Measurements from ENCODE around the gene PRXL2A. TPM values are rescaled to one million over a fixed set of nuclear protein-coding genes. Genes with fewer than 3 reads are reported as not detected.

Gene PRXL2A
- total and polyA plus RNA-seq, 2 of the 4 experiments (the other 2 are of a cell fraction): 0.90 to 0.92 TPM

DNA sequence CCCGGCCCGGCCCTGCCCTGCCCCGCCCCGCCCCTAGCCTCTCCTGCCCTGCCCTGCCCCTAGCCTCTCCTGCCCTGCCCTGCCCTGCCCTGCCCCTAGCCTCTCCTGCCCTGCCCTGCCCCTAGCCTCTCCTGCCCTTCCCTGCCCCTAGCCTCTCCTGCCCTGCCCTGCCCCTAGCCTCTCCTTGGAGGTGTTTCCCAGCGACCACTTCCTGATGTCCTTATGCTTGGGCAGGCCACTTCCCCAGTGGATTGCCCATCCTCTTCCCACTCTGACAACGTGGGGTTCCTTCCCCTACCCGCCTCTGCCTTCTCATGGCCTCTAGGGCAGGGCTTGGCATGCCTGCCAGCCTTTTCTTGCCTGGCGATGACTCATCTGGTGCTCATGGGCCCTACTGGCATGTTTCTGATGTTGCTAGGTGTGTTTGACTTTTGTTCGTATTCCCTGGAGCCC lies 21.2 kb downstream of the PRXL2A start:
- no peak overlapping the region for H2BK20ac ChIP-seq (ENCODE audit: low read depth, low read length)
- H3K4me3 ChIP-seq (ENCODE audit: insufficient read depth, low read depth, low read length): no peak overlapping the region
- ATAC-seq (ENCODE audit: low read depth): no peak
- H4K5ac ChIP-seq (ENCODE audit: low read depth, low read length): no peak overlapping the region
- in situ Hi-C loops (cut with MboI; ENCODE audit: low sequenced_read_pairs): loop anchor here (25.0 kb wide), 1 partner anchor 483 kb away; no protein-coding TSS in a partner anchor
- H3K4me1 ChIP-seq (ENCODE audit: control insufficient read depth, insufficient read depth, low read length): no peaks in the 10 kb centered on the region
- no peak overlapping the region for H4K8ac ChIP-seq (ENCODE audit: low read depth in 2 of 2, low read length in 2 of 2)
- no peak overlapping the region for H3K4me2 ChIP-seq (ENCODE audit: low read depth, low read length)
- peaks cover 3% of the 10 kb centered on the region; the same call in 1 of the 2 replicates for H3K36me3 ChIP-seq (ENCODE audit: control insufficient read depth, insufficient read depth, low read length)
- H3K18ac ChIP-seq (ENCODE audit: low read depth, low read length): no peak overlapping the region
- H3K9me3 ChIP-seq (ENCODE audit: control insufficient read depth, insufficient read depth, low read length): no peaks in the 10 kb centered on the region
- no peak overlapping the region for H2BK120ac ChIP-seq (ENCODE audit: low read depth, low read length)
- no peak for TF ChIP-seq CEBPB (IDR thresholded peaks at IDR 0.05; ENCODE audit: low read depth, low read length)
- TF ChIP-seq, protein P1, sequence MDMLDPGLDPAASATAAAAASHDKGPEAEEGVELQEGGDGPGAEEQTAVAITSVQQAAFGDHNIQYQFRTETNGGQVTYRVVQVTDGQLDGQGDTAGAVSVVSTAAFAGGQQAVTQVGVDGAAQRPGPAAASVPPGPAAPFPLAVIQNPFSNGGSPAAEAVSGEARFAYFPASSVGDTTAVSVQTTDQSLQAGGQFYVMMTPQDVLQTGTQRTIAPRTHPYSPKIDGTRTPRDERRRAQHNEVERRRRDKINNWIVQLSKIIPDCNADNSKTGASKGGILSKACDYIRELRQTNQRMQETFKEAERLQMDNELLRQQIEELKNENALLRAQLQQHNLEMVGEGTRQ (IDR thresholded peaks at IDR 0.05; ENCODE audit: low read depth, low read length): no peak
- no peak for TF ChIP-seq CHD1 (IDR thresholded peaks at IDR 0.05; ENCODE audit: low read depth, low read length)
- TF ChIP-seq RAD21 (IDR thresholded peaks at IDR 0.05; ENCODE audit: low read length): no peak
- TF ChIP-seq NFE2L2 (IDR thresholded peaks at IDR 0.05; ENCODE audit: low read depth, low read length): no peak
- TF ChIP-seq, protein P2, sequence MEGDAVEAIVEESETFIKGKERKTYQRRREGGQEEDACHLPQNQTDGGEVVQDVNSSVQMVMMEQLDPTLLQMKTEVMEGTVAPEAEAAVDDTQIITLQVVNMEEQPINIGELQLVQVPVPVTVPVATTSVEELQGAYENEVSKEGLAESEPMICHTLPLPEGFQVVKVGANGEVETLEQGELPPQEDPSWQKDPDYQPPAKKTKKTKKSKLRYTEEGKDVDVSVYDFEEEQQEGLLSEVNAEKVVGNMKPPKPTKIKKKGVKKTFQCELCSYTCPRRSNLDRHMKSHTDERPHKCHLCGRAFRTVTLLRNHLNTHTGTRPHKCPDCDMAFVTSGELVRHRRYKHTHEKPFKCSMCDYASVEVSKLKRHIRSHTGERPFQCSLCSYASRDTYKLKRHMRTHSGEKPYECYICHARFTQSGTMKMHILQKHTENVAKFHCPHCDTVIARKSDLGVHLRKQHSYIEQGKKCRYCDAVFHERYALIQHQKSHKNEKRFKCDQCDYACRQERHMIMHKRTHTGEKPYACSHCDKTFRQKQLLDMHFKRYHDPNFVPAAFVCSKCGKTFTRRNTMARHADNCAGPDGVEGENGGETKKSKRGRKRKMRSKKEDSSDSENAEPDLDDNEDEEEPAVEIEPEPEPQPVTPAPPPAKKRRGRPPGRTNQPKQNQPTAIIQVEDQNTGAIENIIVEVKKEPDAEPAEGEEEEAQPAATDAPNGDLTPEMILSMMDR (conservative IDR thresholded peaks at IDR 0.05; ENCODE audit: low read depth, low read length): no peak
- TF ChIP-seq SMC3 (IDR thresholded peaks at IDR 0.05; ENCODE audit: low read depth, low read length): no peak
- no peak for TF ChIP-seq BHLHE40 (IDR thresholded peaks at IDR 0.05; ENCODE audit: low read depth, low read length)
- no peak for TF ChIP-seq FOS (IDR thresholded peaks at IDR 0.05; ENCODE audit: low read depth, low read length)
- TF ChIP-seq, protein P3, sequence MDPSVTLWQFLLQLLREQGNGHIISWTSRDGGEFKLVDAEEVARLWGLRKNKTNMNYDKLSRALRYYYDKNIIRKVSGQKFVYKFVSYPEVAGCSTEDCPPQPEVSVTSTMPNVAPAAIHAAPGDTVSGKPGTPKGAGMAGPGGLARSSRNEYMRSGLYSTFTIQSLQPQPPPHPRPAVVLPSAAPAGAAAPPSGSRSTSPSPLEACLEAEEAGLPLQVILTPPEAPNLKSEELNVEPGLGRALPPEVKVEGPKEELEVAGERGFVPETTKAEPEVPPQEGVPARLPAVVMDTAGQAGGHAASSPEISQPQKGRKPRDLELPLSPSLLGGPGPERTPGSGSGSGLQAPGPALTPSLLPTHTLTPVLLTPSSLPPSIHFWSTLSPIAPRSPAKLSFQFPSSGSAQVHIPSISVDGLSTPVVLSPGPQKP (IDR thresholded peaks at IDR 0.05; ENCODE audit: borderline replicate concordance, low read depth, low read length): no peak
- no peak for TF ChIP-seq RFX5 (IDR thresholded peaks at IDR 0.05; ENCODE audit: low read depth, low read length)
- no peak overlapping the region for H3K56ac ChIP-seq (ENCODE audit: extremely low read depth, insufficient read depth, low read length)
- H4K91ac ChIP-seq (ENCODE audit: insufficient read depth, low read depth, low read length): no peak overlapping the region
- no peak overlapping the region for H2BK15ac ChIP-seq (ENCODE audit: low read depth, low read length)
- ChIA-PET POLR2A (ENCODE audit: unreplicated experiment) (no interaction called here), CTCF (no interaction called here)
- WGBS, 2 experiments (ENCODE audit: extremely low coverage in 2 of 2, insufficient read length in 1 of 2): 64% methylated on average over 2 of the region's 9 CpGs; no CpG with 5 or more reads in 1 of the 2 experiments
- no peak for DNase-seq
- dilution Hi-C loops (cut with HindIII; ENCODE audit: low sequenced_read_pairs, unreplicated experiment): no loop called here
- no peak overlapping the region for H2BK5ac ChIP-seq (ENCODE audit: low read depth, low read length, poor library complexity, severe bottlenecking)
- H3K23ac ChIP-seq (ENCODE audit: low read depth, low read length): no peak overlapping the region
- no peak overlapping the region for H2AK9ac ChIP-seq (replicated peaks; ENCODE audit: low read depth, low read length, poor library complexity)
- H2AFZ ChIP-seq (replicated peaks; ENCODE audit: low read length, poor library complexity): no peak overlapping the region
- no peaks in the 10 kb centered on the region for H3K27me3 ChIP-seq (ENCODE audit: control insufficient read depth, insufficient read depth, low read length)
- H3K9me1 ChIP-seq (ENCODE audit: insufficient read depth, low read length): no peaks in the 10 kb centered on the region
- BruUV-seq (replicated peaks): no TSS peak
- H3K9ac ChIP-seq (ENCODE audit: low read depth, low read length): no peak overlapping the region
- no peak overlapping the region for H3K27ac ChIP-seq (ENCODE audit: insufficient read depth, low read length)
- no peak overlapping the region for H2AK5ac ChIP-seq (ENCODE audit: low read depth, low read length)
- intact Hi-C loops (cut with micrococcal nuclease): no loop called here
- H3K14ac ChIP-seq (replicated peaks; ENCODE audit: low read depth, low read length): no peak overlapping the region
- H3K4ac ChIP-seq (ENCODE audit: low read depth, low read length): no peak overlapping the region
- no peaks in the 10 kb centered on the region; a peak in 1 of 4 replicates for H3K79me1 ChIP-seq (ENCODE audit: low read depth in 1 of 2, low read length in 2 of 2)
- H4K20me1 ChIP-seq (ENCODE audit: insufficient read depth, low read length): no peaks in the 10 kb centered on the region

Data from IMR-90 (cell line).